ENCODE data around the gene ANGEL2. TPM values are rescaled to one million over a fixed set of nuclear protein-coding genes. Genes with fewer than 3 reads are reported as not detected.

The ANGEL2 gene
- polyA plus RNA-seq, 3 donors = 32.3 to 51.4 (median 39.1) TPM

DNA sequence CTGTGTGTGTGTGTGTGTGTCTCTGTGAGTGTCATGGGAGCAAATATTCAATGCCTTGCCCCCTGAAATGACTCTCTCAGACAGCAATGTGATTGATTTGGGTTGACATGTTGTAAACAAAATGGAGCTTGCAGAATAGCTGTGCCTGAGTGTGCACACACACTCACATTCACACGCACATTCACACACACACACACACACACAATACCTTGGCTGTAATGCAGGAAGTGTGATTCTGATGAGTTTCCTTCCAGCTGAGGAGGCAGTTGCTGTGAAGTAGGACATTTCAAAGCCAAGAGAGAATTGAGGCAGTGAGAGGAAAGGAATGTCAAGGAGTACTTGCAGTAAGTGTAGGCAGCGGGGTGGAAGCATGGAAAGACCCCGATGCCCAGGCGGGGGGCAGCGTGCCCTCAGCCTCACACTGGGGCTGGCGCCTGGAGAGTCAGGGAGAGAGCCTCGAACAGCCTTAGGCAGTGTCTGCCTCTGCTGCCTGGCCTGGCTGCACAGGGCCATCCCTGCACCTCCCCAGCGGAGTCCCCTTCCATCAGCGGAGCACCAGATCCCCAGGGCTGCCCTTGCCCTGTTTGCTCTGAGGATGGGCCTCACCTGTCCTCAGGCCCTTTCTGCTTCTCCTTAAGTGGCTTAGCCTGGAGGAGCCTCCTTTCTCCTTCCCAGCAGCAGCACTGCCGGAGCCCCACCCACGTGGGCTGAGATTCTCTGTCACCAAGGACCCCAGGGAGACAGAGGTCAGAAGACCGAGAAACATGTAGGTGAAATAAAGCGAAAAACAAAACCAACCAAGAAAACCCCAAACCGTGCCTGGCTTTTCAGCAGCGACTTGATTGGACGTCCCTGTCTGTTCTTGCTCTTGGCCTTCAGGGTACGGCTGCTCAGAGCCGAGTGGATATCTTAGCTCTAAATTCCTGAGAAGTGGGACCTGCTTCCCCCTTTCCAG is 56.1 kb downstream of the ANGEL2 start:
- no peak for DNase-seq (ENCODE audit: extremely low read depth in 1 of 11, low read depth in 9 of 11, low spot score in 4 of 11)

DNA sequence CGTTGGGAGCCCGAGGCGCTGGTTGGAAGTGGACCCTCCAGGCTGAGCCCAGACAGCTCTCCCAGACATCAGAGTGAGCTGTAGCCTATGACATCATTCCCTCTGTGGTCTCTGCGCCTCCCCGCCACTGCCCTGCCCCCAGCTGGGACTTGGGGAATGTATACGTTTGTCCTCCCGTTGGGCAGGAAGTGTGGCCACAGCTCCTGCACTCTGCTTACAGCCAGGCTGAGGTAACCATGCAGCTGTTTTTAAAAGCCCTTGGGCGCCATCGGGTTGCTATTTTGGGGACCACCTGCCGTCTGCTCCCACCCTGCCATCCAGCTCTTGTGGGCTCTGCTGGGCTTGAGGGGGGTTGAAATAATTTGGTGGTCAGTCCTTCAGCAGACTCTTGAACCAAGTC is 57.5 kb downstream of the ANGEL2 start:
- no peak for DNase-seq (ENCODE audit: extremely low read depth in 1 of 11, low read depth in 9 of 11, low spot score in 4 of 11)

- DNase-seq (ENCODE audit: extremely low read depth in 1 of 11, low read depth in 9 of 11, low spot score in 4 of 11) = no peak
These were observed 58.1 kb downstream of the ANGEL2 start for GRCh38 chr1:212957546-212957945.

- DNase-seq (ENCODE audit: extremely low read depth in 1 of 11, low read depth in 9 of 11, low spot score in 4 of 11) = no peak
These were observed 59.6 kb downstream of the ANGEL2 start for GRCh38 chr1:212955961-212956620.

GRCh38 chr1:212955098-212955497 is 60.6 kb downstream of the ANGEL2 start:
- no peak for DNase-seq (ENCODE audit: extremely low read depth in 1 of 11, low read depth in 9 of 11, low spot score in 4 of 11)

- DNase-seq (ENCODE audit: extremely low read depth in 1 of 11, low read depth in 9 of 11, low spot score in 4 of 11) = no peak
These were observed 61.2 kb downstream of the ANGEL2 start for GRCh38 chr1:212954514-212954913.

GRCh38 chr1:212953321-212953720 is 62.3 kb downstream of the ANGEL2 start:
- no peak for DNase-seq (ENCODE audit: extremely low read depth in 1 of 11, low read depth in 9 of 11, low spot score in 4 of 11)

DNA sequence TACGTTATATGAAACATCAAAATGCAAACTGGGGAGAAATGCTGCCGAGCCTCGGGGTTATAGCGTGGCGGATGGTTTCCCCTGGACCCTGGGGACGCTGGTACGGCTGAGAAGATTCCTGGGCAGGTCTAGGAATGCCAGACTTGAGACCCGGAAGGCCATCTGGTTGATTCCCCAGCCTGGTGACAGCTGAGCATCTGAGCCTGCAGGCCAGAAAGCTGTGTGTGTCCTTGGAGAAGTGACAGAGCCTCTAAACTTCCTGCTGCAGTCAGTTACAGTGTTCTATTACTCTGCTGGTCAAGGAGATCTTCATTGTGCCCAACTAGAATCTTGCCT is 63.1 kb downstream of the ANGEL2 start:
- no peak for DNase-seq (ENCODE audit: extremely low read depth in 1 of 11, low read depth in 9 of 11, low spot score in 4 of 11)

DNA sequence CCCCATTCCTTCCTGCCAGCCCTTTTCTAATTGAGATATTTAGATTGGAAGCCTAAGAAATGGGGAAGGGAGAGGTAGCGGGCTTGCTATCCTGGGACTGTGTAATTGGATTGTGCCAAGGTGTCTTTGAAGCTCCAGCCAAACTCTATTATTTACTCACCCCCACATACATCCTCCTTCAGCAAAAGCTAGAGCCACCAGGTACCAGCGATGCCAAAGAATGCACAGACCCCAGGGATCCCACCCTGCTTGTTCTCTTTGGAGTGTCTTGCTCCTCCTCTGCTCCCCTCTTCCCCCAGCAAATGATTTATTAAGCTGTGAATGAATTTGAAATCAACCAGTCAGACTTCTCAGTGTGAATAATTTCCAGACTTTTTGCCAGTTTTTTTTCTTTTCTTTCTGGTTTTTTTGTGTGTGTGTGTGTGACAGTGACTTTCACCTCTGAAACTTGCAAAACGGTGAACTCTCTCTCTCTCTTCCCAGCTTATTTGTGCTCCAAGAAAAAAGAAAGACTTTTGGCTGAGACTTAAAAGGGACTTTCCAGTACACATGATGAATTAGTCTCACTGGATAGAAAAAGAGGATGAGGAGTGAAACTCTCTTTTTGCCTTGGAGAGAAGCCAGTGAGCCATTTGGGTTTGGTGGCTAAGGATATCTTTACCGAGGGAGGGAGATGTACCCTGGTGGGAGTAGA is 63.6 kb downstream of the ANGEL2 start:
- no peak for DNase-seq (ENCODE audit: extremely low read depth in 1 of 11, low read depth in 9 of 11, low spot score in 4 of 11)

- no peak for DNase-seq (ENCODE audit: extremely low read depth in 1 of 11, low read depth in 9 of 11, low spot score in 4 of 11)
These were observed 64.3 kb downstream of the ANGEL2 start for GRCh38 chr1:212951126-212951946.

GRCh38 chr1:212950243-212951125 is 65.2 kb downstream of the ANGEL2 start, which contains the start of gene VASH2:
VASH2 (plus strand) TSS chr1:212950541; CDS start chr1:212951543, 1,002 bp downstream.
- DNase-seq (ENCODE audit: extremely low read depth in 1 of 11, low read depth in 9 of 11, low spot score in 4 of 11) = peak; percentile 70 to 94 (median 90)

GRCh38 chr1:212949771-212950170 is 65.9 kb downstream of the ANGEL2 start:
- DNase-seq (ENCODE audit: extremely low read depth in 1 of 11, low read depth in 9 of 11, low spot score in 4 of 11) = no peak

- no peak for DNase-seq (ENCODE audit: extremely low read depth in 1 of 11, low read depth in 9 of 11, low spot score in 4 of 11)
These were observed 68.8 kb downstream of the ANGEL2 start for GRCh38 chr1:212946872-212947271.

DNA sequence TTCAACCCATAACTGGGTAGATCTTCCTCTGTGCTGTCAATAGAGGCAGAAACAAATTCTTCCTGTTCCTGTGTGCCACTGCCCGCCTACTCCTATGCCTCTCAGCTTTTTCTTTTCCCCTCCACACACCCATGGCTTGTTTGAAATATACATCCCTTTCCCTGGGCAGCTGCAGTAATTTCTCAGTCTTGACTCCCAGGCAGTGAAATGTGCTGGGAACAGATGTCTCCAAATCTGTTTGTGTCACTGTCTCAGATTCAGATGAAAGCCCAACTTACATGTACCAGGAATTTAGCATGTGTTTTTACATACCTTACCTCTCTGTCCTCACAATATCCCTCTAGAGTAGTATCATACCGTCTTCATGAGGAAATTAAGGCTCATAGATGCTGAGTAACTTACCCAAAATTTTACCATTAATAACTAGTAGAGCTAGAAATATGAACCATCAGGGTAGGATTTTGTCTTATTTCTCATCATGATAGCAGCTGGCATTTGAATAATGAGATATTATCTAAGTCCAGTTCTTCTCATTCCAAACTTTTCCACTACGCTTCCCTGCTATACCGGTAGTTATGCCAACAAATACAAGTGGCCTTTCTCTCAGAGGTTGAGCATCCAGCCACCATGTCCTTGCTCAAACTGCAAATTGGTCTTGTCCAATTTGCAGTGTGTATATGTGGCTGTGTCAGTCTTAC is 70.1 kb downstream of the ANGEL2 start:
- no peak for DNase-seq (ENCODE audit: extremely low read depth in 1 of 11, low read depth in 9 of 11, low spot score in 4 of 11)

- DNase-seq (ENCODE audit: extremely low read depth in 1 of 11, low read depth in 9 of 11, low spot score in 4 of 11) = no peak
These were observed 70.6 kb downstream of the ANGEL2 start for GRCh38 chr1:212945056-212945455.

DNA sequence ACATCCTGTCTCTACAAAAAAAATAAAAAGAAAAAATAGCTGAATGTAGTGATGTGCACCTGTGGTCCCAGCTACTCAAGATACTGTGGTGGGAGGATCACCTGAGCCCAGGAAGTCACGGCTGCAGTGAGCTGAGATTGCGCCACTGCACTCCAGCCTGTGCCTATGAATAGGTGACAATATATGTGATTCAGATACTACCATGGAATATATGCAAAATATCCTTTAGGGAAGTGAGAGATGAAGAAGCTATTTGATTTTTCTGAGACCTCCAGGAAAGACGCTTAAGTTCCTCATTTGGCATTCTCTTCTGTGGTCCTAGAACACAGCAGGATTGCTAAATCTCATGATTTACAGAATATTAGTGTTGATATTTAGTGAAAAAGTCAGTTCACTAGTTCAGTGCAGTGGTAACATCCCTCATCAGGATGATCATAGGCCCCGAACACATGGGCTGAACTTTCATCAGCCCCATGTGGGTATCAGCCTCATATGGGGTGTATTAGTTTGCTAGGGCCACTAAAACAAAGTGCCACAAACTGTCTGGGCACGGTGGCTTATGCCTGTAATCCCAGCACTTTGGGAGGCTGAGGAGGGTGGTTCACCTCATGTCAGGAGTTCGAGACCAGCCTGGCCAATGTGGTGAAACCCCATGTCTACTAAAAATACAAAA is 71.3 kb downstream of the ANGEL2 start:
- DNase-seq (ENCODE audit: extremely low read depth in 1 of 11, low read depth in 9 of 11, low spot score in 4 of 11) = no peak

GRCh38 chr1:212943393-212943710 is 72.3 kb downstream of the ANGEL2 start:
- DNase-seq (ENCODE audit: extremely low read depth in 1 of 11, low read depth in 9 of 11, low spot score in 4 of 11) = no peak
